Vagina (tissue), 2 donors: ENCODE data around the gene MPND.

ENCODE experiments used
- POLR2A ChIP-seq, 2 donors: fragments of 450-650 bp; IDR thresholded peaks; one replicate each; pipeline ENCODE4 v1.6.1; 2017; ENCODE audit warnings: antibody characterized with exemption in 2 of 2, mild to moderate bottlenecking in 2 of 2, moderate library complexity in 2 of 2
- POLR2AphosphoS5 ChIP-seq, 2 donors: sonication (generic); formaldehyde crosslinking; IDR thresholded peaks; one replicate each; pipeline ENCODE4 v1.9.0; 2017; ENCODE audit warnings: antibody characterized with exemption in 2 of 2, mild to moderate bottlenecking in 2 of 2, low read depth in 1 of 2; ENCODE audit not compliant: insufficient read depth in 1 of 2
- TF ChIP-seq, protein P1 (sequence below), 3 experiments: fragments of 450-650 bp in 2 of 3; fragments of 200-600 bp in 1 of 3; sonication (generic) in 1 of 3; IDR thresholded peaks; one replicate each; pipeline ENCODE4 v1.5.1; 2017 to 2019; ENCODE audit warnings: antibody characterized with exemption in 3 of 3, mild to moderate bottlenecking in 2 of 3, moderate library complexity in 2 of 3

DNA sequence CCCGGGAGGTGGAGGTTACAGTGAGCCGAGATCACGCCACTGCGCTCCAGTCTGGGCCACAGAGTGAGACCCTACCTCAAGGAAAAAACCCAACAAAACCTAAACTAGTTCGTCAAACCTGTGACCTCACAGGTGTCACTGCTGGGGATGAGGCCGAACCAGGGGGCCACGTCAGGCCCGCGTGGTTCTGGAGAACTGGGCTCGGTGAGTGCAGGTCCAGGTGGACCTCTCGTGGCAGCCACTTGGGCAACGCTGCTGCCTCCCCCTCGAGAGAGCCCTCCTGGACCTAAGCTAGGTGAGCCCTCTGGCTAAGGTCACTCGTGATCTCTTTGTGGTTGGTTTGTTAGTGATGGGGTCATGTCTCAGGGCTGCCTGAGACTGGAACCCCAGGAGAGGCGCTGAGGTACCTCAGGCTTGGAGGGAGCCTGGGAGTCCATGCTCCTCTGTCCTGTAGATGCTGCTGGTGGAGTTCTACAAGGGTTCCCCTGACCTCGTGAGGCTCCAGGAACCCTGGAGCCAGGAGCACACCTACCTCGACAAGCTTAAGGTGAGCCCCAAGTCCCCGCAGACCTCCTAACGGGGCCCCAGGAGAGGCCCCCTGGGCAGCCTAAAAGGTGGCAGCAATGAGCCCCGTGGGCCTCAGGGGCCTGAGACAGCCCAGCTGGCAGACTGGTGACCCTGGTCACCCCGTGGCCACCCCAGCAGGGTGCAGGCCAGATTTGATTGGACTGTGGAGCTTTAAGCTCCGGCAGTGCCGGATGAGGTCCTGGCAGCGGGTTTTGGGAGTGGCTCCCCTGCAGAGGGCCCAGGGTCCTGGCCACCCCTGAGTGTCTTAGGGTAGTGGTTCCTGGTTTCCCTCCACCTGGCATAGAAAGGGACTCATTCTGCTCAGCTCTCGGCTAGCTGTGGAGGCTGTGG is 15.6 kb downstream of the MPND start:
- TF ChIP-seq POLR2AphosphoS5 (IDR thresholded peaks at IDR 0.05; ENCODE audit: insufficient read depth in 1 of 2, low read depth in 1 of 2) (no peak), POLR2A (IDR thresholded peaks at IDR 0.05) (no peak)
- TF ChIP-seq, protein P1, sequence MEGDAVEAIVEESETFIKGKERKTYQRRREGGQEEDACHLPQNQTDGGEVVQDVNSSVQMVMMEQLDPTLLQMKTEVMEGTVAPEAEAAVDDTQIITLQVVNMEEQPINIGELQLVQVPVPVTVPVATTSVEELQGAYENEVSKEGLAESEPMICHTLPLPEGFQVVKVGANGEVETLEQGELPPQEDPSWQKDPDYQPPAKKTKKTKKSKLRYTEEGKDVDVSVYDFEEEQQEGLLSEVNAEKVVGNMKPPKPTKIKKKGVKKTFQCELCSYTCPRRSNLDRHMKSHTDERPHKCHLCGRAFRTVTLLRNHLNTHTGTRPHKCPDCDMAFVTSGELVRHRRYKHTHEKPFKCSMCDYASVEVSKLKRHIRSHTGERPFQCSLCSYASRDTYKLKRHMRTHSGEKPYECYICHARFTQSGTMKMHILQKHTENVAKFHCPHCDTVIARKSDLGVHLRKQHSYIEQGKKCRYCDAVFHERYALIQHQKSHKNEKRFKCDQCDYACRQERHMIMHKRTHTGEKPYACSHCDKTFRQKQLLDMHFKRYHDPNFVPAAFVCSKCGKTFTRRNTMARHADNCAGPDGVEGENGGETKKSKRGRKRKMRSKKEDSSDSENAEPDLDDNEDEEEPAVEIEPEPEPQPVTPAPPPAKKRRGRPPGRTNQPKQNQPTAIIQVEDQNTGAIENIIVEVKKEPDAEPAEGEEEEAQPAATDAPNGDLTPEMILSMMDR (IDR thresholded peaks at IDR 0.05): no peak
